Activated naive CD4-positive, alpha-beta T cell treated with anti-CD3 and anti-CD28 coated beads for 36 hours (primary cell): ENCODE results near the gene B4GALNT4. TPM values are rescaled to one million over a fixed set of nuclear protein-coding genes. Genes with fewer than 3 reads are reported as not detected.

Experiments
- CTCF ChIA-PET: fragments of 350-600 bp; sonication (Branson Sonifier 250); formaldehyde crosslinking; loops from one replicate; lab custom pipeline; 2021; ENCODE audit warnings: antibody characterized with exemption; lab: Charles Lee
- DNase-seq: peaks from one replicate; pipeline ENCODE4 v3.0.0-alpha.2; 2020
- H3K27ac Mint-ChIP-seq: one replicate; pipeline ENCODE4 v1.8.0; 2021; ENCODE audit warnings: mild to moderate bottlenecking, mixed read lengths
- H3K27me3 Mint-ChIP-seq: one replicate; pipeline ENCODE4 v1.8.0; 2021; ENCODE audit warnings: low read depth, mixed read lengths
- H3K36me3 Mint-ChIP-seq: one replicate; pipeline ENCODE4 v1.8.0; 2021; ENCODE audit warnings: low read depth, mixed read lengths
- H3K4me1 Mint-ChIP-seq: one replicate; pipeline ENCODE4 v1.8.0; 2021; ENCODE audit warnings: low read depth, mixed read lengths
- H3K4me3 Mint-ChIP-seq: one replicate; pipeline ENCODE4 v1.8.0; 2021; ENCODE audit warnings: mild to moderate bottlenecking, moderate library complexity, mixed read lengths
- H3K9me3 Mint-ChIP-seq: one replicate; pipeline ENCODE4 v1.8.0; 2021; ENCODE audit warnings: mixed read lengths
- intact Hi-C: fragments of 100-400 bp; cut with micrococcal nuclease; formaldehyde crosslinking; loops from one replicate; pipeline ENCODE4 v1.15.1; 2023
- total RNA-seq, 2 experiments: library from RNA; stranded (reverse); gene quantifications; one replicate each; pipeline ENCODE4 v1.2.3, GENCODE V29; 2021

Gene B4GALNT4
- total RNA-seq, 2 experiments from 2014 or later = 4.1 to 5.2 TPM

DNA sequence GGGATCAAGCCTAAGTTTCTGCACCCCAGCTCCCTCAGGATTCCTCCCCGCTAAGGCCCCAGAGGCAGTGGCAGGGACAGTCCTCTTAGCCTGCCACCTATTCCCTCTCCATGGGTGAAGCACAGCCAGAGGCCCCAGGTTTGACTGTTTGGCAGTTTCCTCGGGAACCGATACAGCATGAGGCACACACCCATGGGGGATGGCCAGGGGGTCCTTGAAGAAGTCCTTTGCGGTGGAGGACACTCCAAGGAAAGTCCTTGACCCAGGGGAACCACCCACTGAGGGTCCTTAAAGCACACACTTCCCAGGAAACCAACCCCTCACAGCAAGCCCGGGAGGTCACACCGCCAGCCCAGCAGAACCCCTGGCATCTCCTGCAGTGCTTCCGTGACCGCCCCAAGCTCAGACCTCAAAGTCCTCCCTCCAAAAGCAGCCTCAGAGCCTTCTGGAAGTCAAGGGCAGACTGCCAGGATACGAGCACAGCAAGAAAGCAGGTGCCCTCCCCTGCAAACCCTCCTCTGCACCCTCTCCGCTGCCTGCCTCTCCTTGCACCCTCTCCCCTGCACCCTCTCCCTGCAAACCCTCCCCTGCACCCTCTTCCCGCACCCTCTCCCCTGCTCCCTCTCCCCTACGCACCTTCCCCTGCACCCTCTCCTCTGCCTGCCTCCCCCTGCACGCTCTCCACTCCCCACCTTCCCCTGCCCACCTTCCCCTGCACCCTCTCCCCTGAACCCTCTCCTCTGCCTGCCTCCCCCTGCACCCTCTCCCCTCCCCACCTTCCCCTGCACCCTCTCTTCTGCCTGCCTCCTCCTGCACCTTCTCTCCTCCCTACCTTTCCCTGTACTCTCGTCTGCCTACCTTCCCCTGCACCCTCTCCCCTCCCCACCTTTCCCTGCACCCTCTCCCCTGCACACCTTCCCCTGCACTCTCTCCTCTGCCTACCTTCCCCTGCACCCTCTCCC is 44.1 kb downstream of the B4GALNT4 start:
- intact Hi-C loops = loop anchor here (2.0 kb wide), 2 partner anchors 93 to 207 kb away; partner anchors contain the start of genes BET1L, RIC8A and RNH1
- H3K4me1 Mint-ChIP-seq = peaks cover 30% of the 10 kb centered on the region
- no peaks in the 10 kb centered on the region for H3K36me3 Mint-ChIP-seq
- H3K27me3 Mint-ChIP-seq = no peaks in the 10 kb centered on the region
- peak overlapping the region; percentile 27 for H3K4me3 Mint-ChIP-seq
- peak; percentile 51 for DNase-seq
- H3K27ac Mint-ChIP-seq = no peak overlapping the region
- CTCF ChIA-PET = interaction anchor here (1.2 kb wide), 1 partner anchor 35 kb away, joined by 6 read pairs; no protein-coding TSS in a partner anchor
- H3K9me3 Mint-ChIP-seq = no peaks in the 10 kb centered on the region

DNA sequence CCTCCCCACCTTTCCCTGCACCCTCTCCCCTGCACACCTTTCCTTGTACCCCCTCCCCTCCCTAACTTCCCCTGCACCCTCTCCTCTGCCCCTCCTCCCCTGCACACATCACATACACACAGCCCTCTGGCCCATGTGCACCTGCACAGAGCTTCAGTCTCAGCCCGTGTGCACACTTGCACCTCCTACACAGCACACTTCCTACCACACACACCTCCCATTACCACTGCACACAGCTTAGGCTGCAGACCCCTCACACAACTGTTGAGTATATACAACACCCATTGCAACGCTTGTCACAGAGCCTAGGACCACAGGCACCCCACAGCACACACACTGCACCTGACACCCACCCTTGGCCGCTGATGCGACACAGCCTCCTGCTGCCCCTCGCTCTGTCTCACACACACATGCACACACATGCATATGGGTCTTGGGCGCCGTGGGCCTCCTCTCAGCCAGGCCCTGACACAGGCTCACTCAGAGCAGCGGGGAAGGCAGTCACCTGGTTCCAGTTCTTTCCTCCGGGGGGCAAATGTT is 45.1 kb downstream of the B4GALNT4 start:
- no peak for DNase-seq
- intact Hi-C loops = loop anchor here (2.0 kb wide), 2 partner anchors 92 to 208 kb away; partner anchors contain the start of genes BET1L, RIC8A and RNH1
- H3K27me3 Mint-ChIP-seq = no peaks in the 10 kb centered on the region
- peak overlapping the region; percentile 89 for H3K27ac Mint-ChIP-seq
- CTCF ChIA-PET = interaction anchor here (0.5 to 2.6 kb wide), 2 partner anchors 34 to 128 kb away, joined by 3 to 10 read pairs; no protein-coding TSS in a partner anchor
- peak overlapping the region; percentile 86 for H3K4me3 Mint-ChIP-seq
- H3K4me1 Mint-ChIP-seq = peaks cover 30% of the 10 kb centered on the region
- no peaks in the 10 kb centered on the region for H3K36me3 Mint-ChIP-seq
- no peaks in the 10 kb centered on the region for H3K9me3 Mint-ChIP-seq

DNA sequence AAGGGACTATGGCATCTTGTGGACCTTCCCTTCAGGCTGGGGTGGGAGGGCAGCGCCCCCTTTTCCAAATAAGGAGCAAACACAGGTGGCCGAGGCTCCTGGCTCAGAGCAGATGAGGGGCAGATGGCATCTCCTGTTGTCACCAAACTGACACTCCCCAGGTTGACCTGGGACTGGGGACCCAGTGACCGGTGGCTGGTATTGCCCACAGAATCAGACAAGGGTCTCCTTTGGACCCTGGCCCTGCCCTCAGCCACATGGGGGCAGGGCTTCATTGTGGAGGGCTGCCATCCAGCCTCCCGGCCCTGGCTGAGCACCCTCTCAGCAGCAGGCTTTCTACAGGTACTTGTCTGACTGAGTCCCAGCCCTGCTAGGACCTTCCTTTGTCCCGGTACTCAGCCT is 46.3 kb downstream of the B4GALNT4 start:
- no peaks in the 10 kb centered on the region for H3K27me3 Mint-ChIP-seq
- no peak for DNase-seq
- H3K4me1 Mint-ChIP-seq = peaks cover 30% of the 10 kb centered on the region
- CTCF ChIA-PET = interaction anchor here (0.5 to 2.6 kb wide), 5 partner anchors 8 to 312 kb away, joined by 3 to 10 read pairs (median 3); partner anchors contain the start of gene HRAS
- H3K27ac Mint-ChIP-seq = peak overlapping the region; percentile 89
- H3K36me3 Mint-ChIP-seq = no peaks in the 10 kb centered on the region
- H3K4me3 Mint-ChIP-seq = peak overlapping the region; percentile 86
- intact Hi-C loops = loop anchor here (1.0 to 2.0 kb wide), 4 partner anchors 8 to 209 kb away; partner anchors contain the start of genes BET1L, RIC8A and RNH1
- H3K9me3 Mint-ChIP-seq = no peaks in the 10 kb centered on the region

DNA sequence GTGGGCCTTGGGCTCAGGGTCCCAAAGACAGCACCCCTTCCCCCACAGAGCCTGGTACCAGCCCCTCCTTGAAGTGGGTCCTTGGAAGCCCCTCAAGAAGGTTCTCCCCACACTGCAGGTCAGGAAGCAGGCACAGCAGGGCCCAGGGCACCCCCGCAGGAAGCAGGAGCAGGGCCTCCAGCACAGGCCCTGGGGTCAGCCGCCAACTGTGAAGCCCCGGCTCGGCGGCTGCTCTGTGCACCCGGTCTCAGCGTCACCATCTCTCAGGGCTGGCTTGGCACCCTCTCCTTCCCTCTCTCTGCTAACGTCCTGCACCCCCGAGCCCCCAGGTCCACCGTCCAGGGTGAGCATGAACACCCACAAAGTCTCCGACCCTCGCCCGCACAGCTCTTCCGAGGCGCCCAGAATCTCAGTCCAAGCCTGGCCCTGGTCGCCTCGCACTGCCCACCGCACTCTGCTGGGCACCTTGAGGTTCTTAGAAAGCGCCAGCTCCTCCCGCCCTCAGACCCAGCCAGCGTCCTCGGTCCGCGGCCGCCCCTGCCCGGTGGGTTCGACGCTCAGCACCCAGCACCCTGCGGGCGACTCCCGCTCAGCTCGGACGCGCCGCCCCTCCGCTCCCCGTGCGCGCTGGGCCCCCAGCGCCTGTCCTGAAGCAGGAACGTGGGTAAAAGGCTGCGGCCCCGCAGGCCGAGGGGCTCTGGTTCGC is 46.9 kb downstream of the B4GALNT4 start:
- CTCF ChIA-PET = interaction anchor here (0.9 to 2.6 kb wide), 5 partner anchors 9 to 120 kb away, joined by 3 to 10 read pairs (median 3); partner anchors contain the start of gene HRAS

DNA sequence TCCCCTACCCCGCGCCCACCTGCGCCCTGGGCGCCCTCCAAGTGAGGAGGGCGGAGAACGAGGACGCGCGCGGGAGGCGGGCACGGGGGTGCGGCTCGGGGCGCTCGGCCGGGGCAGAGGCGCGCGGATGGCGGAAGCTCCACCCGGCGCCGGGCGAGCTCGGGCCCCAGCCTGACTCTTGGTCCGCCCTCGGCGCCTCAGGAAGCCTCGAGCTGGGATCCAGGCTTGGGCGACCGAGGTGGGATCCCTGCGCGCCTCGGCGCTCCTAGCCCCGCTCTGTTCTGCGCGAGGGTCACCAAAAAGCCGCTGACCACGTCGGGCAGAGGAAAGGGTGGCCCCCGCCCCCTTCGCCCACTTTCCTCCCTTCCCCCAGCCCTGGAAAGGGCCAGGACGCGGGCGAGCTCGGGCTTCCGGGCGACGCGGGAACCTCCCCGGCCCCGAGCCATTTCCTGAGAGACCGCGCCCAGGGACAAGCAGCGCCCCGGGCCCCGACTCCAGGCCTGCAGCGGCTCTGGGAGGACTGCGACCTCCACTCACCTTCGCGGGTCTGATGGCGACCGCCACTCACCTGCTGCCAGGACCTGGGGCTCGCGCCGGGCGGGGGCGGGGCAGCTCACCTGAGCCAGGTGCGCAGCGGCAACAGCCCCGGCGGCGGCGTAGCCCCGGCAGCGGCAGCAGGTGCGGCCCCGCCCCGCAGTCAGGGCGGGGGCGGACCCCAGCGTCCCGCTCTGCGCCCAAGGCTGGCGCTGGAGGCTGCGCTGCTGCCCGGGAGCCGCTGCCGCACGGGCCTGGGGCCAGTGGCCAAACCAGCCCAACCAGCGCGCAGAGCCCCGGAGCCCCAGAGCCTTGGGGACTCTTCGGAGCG is 47.7 kb downstream of the B4GALNT4 start:
- peak; percentile 49 for DNase-seq
- Mint-ChIP-seq H3K36me3 (no peaks in the 10 kb centered on the region), H3K27ac (no peak overlapping the region), H3K4me1 (peaks cover 30% of the 10 kb centered on the region), H3K27me3 (no peaks in the 10 kb centered on the region), H3K4me3 (peak overlapping the region; percentile 86), H3K9me3 (no peaks in the 10 kb centered on the region)
- CTCF ChIA-PET = interaction anchor here (0.9 to 2.6 kb wide), 4 partner anchors 9 to 119 kb away, joined by 3 to 10 read pairs (median 4); partner anchors contain the start of gene HRAS
- intact Hi-C loops = no loop called here

More for the DNA sequence above, 46.9 kb downstream of the B4GALNT4 start:
- Mint-ChIP-seq H3K4me1 (peaks cover 30% of the 10 kb centered on the region), H3K9me3 (no peaks in the 10 kb centered on the region), H3K27me3 (no peaks in the 10 kb centered on the region), H3K36me3 (no peaks in the 10 kb centered on the region), H3K4me3 (peak overlapping the region; percentile 86), H3K27ac (peak overlapping the region; percentile 89)
- DNase-seq = no peak
- intact Hi-C loops = no loop called here

DNA sequence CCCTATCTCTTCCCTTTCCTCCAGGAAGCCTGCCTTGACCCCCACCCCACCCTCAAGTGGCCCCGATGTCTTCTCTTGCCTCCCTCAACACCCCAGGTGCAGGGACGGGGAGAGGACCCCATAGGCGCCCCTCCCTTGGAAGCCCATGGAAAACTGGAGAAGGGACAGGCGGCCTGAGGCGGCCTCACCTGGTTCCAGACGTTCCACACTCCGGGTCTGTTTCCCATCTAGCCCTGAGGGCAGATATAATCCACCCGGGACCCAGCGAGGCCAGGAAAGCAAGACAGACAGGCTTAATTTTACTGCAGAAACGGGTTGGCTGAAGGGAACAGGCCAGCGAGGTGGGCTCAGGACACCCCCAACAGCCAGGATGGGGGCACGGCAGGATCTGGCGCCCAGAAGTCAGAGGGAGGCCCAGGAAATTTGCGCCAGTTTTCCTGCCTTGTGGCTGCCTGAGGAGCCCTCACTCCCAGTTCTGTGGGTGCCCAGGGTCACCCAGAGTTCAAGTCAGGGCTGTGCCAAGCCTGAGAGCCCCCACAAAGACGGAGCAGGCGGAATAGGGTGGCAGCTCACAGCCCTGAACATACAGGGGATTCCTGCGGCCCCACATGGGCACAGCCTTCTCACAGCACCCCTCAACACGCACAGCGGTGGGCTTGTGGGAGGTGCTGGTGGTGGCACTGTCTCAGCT is 48.5 kb downstream of the B4GALNT4 start:
- Mint-ChIP-seq H3K9me3 (no peaks in the 10 kb centered on the region), H3K27me3 (no peaks in the 10 kb centered on the region), H3K27ac (no peak overlapping the region), H3K4me1 (peaks cover 29% of the 10 kb centered on the region), H3K4me3 (peak overlapping the region; percentile 68), H3K36me3 (no peaks in the 10 kb centered on the region)
- intact Hi-C loops = no loop called here
- CTCF ChIA-PET = no interaction called here
- no peak for DNase-seq

DNA sequence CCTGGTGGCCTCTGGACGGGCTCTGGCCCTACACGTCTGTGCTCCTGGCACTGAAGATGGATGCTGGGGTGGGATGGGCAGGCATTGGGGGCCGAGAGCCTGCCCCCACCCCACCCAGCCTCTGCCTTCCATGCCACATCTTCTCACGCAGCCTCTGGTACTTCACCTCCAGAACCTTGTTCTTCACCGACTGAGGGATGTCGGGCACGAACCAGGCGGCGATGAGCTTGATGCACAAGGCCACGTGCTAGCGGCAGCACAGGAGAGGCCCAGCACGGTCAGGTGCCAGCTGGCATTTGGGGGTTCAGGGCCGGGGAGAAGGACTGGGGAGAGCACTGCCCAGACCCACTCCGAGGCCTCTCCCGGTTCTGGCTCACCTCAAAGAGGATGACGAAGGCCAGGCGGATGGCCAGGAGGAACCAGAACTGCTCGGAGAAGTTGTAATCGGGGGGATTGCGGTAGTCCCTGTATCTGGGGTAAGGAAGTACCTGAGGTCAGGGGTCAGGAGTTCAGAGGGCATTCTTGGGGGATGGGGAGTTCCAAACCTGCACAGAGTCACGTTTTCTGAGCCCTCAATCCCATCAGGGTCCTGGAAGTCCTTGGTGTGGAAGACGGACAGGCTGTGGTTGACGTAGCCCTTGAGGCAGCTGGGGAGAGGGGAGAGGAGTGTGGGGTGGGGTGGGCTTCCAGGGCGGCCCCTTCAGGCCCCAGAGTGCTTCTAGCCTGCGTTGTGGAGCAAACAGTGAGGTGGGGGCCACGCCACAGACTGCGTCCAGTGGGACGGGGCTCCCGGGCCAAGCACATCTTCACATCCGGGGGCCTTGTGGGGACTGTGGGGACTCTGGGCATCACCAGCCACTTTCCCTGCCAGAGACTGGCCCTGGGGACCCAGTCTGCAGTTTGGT is 49.3 kb downstream of the B4GALNT4 start:
- no peak overlapping the region for H3K4me3 Mint-ChIP-seq
- peaks cover 21% of the 10 kb centered on the region for H3K4me1 Mint-ChIP-seq
- DNase-seq = no peak
- no peaks in the 10 kb centered on the region for H3K36me3 Mint-ChIP-seq
- CTCF ChIA-PET = no interaction called here
- no peak overlapping the region for H3K27ac Mint-ChIP-seq
- H3K27me3 Mint-ChIP-seq = no peaks in the 10 kb centered on the region
- intact Hi-C loops = no loop called here
- no peaks in the 10 kb centered on the region for H3K9me3 Mint-ChIP-seq

DNA sequence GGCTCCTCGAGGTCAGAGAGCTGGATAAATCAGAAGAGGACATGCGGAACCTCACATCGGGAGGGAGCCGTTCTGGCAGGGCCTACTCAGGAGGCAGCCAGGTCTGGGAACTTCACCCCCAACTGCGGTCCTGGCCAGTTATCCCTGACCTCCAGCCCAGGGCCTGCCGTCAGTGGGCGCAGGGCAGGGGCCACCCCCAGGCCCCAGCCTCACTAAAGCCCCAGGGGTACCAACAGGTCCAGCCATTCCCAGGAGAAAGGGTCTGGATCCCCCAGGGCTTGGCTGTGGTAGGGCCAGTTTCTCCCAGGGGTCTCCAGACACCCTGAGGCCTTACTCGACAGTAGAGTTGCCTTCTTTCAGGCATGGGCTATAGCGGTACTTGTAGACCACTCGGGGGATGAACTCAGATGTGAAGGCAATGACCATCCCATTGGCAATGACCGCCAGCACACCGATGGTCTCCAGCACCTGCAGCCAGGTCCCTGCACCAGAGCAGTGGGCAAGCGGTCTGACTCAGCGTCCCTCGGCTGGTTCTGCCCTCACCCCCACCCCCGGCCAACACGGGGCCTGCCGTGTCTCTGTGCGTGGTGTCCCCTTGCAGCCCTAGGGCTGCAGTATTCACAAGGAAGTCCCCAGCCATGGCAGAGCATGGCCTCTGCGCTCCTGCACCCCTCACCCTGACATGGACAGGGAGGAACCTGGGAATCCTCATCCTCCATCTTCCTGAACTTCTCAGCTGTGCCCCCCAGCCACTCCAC is 50.1 kb downstream of the B4GALNT4 start:
- CTCF ChIA-PET = no interaction called here
- H3K36me3 Mint-ChIP-seq = peaks cover under 1% of the 10 kb centered on the region
- H3K4me1 Mint-ChIP-seq = peaks cover 17% of the 10 kb centered on the region
- no peak overlapping the region for H3K27ac Mint-ChIP-seq
- no peaks in the 10 kb centered on the region for H3K27me3 Mint-ChIP-seq
- no peak overlapping the region for H3K4me3 Mint-ChIP-seq
- intact Hi-C loops = no loop called here
- no peaks in the 10 kb centered on the region for H3K9me3 Mint-ChIP-seq
- no peak for DNase-seq

DNA sequence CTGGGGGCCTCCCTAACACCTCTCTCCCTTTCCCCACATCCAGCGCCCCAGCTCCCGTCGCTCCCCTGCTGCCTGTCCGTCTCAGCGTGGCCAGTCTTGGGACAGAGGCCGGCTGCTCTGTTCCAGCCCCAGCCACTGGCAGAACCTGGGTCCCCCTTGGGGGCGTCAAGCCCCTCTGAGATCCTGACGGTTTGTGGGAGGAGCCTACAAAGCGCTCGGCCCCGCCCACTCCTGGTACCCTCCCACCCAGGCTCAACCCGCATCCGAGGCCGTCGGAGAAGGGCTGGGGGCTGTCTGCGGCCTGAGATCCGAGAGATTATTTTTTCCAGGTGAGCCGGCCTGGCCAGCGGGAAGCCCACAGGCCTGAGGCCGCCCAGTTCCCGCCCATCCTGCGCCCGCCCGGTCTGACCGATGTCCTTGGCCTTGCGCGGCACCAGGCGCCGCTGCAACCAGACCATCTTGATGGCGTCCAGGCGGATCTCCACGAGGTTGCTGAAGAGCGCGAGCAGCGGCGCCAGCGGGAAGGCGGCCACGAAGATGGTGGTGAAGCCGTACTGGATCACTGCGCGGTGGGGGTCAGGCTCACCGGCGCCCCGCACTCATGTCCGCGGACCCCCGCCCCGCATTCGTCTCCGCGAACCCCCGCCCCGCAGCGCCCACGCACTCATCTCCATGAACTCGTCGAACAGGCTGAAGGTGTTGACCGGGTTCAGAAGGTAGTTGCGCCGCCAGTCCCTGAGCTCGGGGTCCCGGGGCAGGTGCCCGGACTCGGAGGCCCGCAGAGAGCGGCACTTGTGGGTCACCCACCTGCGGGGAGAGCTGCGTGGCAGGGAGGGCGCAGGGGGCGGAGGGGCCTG is 51.0 kb downstream of the B4GALNT4 start:
- Mint-ChIP-seq H3K4me3 (no peak overlapping the region), H3K36me3 (peaks cover 6% of the 10 kb centered on the region), H3K27ac (no peak overlapping the region), H3K27me3 (no peaks in the 10 kb centered on the region), H3K9me3 (no peaks in the 10 kb centered on the region), H3K4me1 (peaks cover 10% of the 10 kb centered on the region)
- DNase-seq = no peak
- CTCF ChIA-PET = no interaction called here
- intact Hi-C loops = no loop called here
